NCI-H1417 (cell line): ENCODE measurements around the gene DLG2.
A peak's percentile ranks its signal among the peaks of the same experiment; 100 is the strongest.

Source experiments
- DNase-seq, 3 experiments: peaks; one replicate each; lab custom pipeline; 2025; lab: John Stamatoyannopoulos, UW

Gene DLG2

GRCh38 chr11:83855237-83855636 is 1771.9 kb downstream of the DLG2 start:
- DNase-seq, result no peak

GRCh38 chr11:83852775-83853442 is 1774.2 kb downstream of the DLG2 start:
- no peak for DNase-seq

- DNase-seq, result no peak
Observed at GRCh38 chr11:83852012-83852411, 1775.1 kb downstream of the DLG2 start.

GRCh38 chr11:83847467-83848034 is 1779.6 kb downstream of the DLG2 start:
- no peak for DNase-seq

DNA sequence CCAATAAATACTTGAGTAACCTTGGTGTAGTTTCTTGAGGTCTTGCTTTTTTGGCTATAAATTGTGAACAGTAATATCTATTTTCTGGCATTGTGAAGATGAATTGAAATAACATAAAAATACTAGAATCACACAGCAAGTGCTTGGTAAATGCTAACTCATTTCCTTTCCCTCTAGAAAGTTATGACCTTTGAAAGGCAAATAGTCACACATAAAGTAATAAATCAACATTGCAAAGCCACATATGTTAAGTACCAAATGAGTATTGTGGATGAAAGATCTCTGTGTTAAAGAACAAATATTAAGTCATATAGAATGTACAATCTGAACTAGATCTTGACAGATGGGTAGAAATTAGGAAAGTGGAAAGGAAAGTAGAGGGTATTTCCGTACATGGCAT is 1781.3 kb downstream of the DLG2 start:
- DNase-seq, result no peak

DNA sequence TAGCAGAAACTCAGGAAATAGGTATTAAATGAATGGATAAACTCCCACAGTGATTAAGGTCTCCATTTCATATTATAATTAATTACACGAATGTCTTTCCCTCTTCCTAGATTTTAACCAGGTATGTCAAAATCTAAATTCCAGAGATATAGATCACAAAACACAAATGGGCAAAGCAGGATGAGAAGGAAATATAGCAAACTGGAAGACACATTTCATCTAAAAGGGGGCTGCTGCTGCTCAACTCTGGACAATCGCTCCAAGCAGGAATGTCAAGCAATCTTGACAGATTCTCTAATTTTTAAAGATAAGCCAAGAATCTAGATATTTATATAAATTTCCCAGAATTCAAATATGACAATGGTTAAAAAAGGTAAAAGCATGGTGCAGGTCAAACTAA is 1786.8 kb downstream of the DLG2 start:
- no peak for DNase-seq

DNA sequence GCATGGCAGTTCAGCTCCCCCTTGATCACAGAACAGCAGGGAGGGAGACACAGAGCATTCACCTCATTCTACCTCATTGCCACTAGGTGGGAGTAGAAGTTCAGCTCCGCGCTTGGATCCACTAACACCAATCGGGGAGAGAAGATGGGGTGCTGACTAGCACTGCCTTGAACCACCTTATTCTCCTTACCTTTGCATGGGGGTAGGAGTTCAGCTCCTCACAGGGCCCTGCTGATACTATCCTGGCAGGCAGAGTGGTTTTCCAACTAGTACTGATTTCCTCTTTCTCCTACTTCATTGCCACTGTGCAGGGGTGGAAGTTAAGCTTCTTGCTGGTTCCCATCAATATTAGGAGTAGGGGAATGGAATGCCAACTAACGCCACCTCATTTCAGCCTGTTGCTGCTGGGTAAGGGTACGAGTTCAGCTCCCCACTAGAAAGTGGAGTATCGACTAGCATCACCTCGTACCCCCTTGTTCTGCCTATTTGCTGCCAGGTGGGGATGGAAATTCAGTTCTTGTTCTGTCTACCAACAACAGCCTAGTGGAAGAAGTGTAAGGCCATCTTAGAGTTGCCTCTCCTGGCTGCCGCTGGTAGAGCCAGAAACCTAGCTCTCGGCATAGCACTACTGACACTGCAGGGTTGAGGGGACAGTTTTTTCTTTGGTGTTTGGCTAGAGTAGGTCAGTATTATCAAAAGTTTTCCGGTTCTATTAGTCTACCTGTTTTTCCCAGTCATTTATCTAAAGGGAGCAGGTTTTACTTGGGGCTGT is 1790.1 kb downstream of the DLG2 start:
- DNase-seq, result peak; percentile 47 to 85 (median 69)

- no peak for DNase-seq
Observed at GRCh38 chr11:83836065-83836464, 1791.1 kb downstream of the DLG2 start.

- DNase-seq, result no peak
Observed at GRCh38 chr11:83835423-83835822, 1791.7 kb downstream of the DLG2 start.

- no peak for DNase-seq
Observed at GRCh38 chr11:83831929-83832328, 1795.2 kb downstream of the DLG2 start.

GRCh38 chr11:83827940-83828554 is 1799.1 kb downstream of the DLG2 start:
- DNase-seq, result peak; percentile 29 to 77 (median 36)

DNA sequence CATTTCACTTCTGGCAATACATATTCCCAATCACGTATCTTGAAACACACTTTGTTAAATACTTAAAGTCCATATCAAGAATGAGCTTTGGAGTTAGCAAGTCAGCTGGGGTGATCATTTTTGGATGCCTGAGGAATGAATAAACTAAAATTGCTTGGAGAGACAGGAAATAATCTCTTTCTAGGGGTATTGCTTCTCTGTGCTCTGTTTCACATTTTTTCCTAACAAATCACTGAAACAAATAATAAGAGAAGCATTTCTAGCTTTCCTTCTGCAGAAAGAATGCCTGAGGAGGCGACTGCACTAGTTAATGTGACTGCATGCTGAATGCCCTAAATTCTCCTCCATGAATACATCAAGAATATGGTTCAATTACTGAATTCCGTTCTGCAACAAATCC is 1799.6 kb downstream of the DLG2 start:
- no peak for DNase-seq

GRCh38 chr11:83826078-83826477 is 1801.1 kb downstream of the DLG2 start:
- DNase-seq, result no peak

GRCh38 chr11:83823461-83824025 is 1803.6 kb downstream of the DLG2 start:
- no peak for DNase-seq

GRCh38 chr11:83819931-83820549 is 1807.1 kb downstream of the DLG2 start:
- DNase-seq, result peak in 2 of 3 experiments; percentile 59 to 84

DNA sequence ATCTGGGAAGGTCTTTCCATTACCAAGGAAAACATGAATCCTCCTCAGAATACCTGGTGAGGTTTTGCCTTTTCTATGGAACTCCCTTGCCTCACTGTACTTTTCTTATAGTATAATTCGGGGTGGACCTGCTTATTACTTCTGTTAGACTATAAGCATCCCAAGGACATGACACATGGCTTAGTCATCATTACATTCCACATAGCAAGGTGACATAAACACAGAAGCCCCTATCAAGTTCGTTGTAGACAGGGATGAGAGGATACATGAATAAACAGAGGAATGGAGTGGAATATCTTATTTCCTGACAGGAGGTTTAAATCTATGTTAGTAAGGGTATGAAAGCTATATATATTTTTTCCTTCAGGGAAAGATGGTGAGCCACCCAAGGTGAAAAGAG is 1808.8 kb downstream of the DLG2 start:
- DNase-seq, result no peak

DNA sequence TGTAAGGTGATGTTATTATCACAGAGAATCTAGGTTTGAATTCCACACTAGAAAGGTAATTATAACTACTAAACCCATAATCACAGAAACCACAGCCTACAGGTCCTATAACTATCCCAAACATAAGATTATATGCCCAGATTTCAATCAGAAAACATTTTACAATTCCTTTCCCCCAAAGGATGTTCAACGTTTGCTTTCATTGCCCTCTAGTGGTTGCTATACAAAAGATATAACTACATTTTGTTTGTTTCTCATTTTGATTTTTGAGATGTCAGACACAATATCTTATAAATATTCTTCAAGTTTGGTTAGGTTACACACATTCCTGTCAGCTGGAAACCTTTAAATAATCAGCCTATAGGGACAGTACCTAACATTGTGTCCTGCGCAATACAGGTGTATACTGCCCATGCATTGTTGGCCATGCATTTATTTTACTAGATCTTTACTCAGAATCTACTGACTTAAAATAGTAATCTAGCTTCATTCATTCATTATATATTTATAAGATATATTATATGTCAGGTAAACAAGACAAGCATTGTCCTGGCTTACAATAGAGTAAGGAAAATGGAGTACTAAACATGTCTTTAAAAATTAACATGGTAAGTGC is 1810.5 kb downstream of the DLG2 start:
- peak; percentile 46 to 74 (median 62) for DNase-seq

GRCh38 chr11:83815736-83816135 is 1811.4 kb downstream of the DLG2 start:
- no peak for DNase-seq

DNA sequence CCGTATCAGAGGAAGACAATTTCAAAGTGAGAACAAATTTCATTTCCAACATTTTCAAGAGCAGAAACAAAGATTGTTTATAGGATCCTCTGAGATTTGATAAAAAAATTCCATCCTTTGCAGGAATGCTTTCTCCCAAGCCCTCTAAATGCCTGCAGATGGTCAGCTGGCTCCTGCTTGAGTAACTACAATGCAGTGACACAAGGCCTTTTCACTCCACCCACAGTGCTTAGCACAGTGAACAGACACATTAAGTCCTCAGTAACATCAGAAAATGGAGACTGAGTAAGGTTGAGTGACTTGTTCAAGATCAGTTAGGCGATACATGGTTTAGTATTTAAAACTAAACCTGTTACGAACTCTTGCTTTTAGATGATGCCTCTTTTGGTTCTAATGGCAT is 1813.8 kb downstream of the DLG2 start:
- DNase-seq, result no peak

GRCh38 chr11:83809274-83809673 is 1817.9 kb downstream of the DLG2 start:
- no peak for DNase-seq

DNA sequence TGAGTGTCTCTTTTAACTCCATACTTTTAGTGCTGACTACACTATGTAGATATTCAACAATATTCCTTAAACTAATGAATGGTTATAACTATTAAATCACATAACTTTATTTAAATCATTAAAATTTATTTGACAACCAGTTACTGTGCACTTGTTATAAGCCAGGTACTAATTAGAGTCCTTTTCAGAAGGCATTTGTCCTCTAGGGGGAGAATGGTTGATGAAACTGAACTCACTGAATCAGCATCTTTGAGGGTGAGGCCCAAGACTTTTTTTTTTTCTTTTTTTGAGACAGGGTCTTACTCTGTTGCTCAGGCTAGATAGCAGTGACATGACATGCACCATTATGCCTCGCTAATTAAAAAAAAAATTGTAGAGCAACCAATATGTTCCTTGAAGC is 1825.3 kb downstream of the DLG2 start:
- DNase-seq, result peak in 1 of 3 experiments; percentile 18

DNA sequence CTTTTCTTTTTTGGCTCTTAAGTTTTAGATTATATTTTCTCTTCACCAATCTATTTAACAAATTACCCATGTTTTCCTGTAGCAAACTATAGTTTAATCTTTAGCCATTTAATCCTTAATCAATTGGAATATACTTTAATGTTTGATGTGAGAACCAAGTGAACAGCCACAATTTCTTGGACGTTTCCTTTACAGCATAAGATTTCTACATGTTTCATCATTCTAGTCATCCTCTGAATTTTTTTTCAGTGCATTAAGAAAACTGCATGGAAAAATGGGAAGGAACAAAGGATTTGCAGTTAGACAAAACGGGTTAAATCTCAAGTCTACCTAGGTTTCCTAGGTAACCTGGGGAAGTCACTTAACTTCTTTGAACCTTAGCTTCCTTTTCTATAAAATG is 1833.8 kb downstream of the DLG2 start:
- DNase-seq, result no peak
